ENCODE measurements around the gene KAT14.

DNA sequence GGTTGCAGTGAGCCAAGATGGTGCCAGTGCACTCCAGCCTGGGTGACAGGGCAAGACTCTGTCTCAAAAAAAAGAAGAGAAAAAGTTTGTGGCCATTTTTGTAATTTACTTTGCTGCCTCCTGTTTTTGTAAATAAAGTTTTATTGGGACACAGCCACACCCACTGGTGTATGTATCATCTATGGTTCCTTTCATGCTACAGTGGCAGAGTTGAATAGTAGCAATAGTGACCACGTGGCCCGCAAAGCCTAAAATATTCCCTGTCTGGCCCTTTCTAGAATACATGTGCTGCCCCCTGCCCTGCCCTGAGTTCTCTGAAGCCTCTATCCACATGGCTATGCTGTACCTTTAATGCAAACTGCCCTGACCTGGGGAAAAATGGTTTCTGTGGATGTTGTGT is 75.3 kb downstream of the KAT14 start:
- TF ChIP-seq, protein P1, sequence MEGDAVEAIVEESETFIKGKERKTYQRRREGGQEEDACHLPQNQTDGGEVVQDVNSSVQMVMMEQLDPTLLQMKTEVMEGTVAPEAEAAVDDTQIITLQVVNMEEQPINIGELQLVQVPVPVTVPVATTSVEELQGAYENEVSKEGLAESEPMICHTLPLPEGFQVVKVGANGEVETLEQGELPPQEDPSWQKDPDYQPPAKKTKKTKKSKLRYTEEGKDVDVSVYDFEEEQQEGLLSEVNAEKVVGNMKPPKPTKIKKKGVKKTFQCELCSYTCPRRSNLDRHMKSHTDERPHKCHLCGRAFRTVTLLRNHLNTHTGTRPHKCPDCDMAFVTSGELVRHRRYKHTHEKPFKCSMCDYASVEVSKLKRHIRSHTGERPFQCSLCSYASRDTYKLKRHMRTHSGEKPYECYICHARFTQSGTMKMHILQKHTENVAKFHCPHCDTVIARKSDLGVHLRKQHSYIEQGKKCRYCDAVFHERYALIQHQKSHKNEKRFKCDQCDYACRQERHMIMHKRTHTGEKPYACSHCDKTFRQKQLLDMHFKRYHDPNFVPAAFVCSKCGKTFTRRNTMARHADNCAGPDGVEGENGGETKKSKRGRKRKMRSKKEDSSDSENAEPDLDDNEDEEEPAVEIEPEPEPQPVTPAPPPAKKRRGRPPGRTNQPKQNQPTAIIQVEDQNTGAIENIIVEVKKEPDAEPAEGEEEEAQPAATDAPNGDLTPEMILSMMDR (IDR thresholded peaks at IDR 0.05): no peak
- TF ChIP-seq POLR2A (IDR thresholded peaks at IDR 0.05): no peak
- no peak for TF ChIP-seq EP300 (IDR thresholded peaks at IDR 0.05)

All from sigmoid colon (tissue), 4 donors.